ENCODE data around the gene FBXW2. TPM values are rescaled to one million over a fixed set of nuclear protein-coding genes. Genes with fewer than 3 reads are reported as not detected.

FBXW2 gene
- total RNA-seq, 1 experiment from 2014 or later, result 68.5 TPM

GRCh38 chr9:120737416-120738165 is 55.6 kb downstream of the FBXW2 start:
- Histone ChIP-seq H3K4me3 (ENCODE audit: low read depth, low read length, poor library complexity, severe bottlenecking) (no peak overlapping the region), H3K36me3 (ENCODE audit: insufficient read depth, low read length, poor library complexity, severe bottlenecking) (no peaks in the 10 kb centered on the region), H3K27ac (ENCODE audit: low read depth, low read length, poor library complexity, severe bottlenecking) (no peak overlapping the region), H3K4me1 (ENCODE audit: insufficient read depth, low read length, poor library complexity, severe bottlenecking) (no peaks in the 10 kb centered on the region), H3K27me3 (replicated peaks; ENCODE audit: insufficient read depth, low read depth, low read length, poor library complexity) (no peaks in the 10 kb centered on the region), H3K9me3 (ENCODE audit: low read depth, low read length, poor library complexity, severe bottlenecking) (no peaks in the 10 kb centered on the region)
- ChIA-PET CTCF (no interaction called here), POLR2A (ENCODE audit: low non-redundant PET) (no interaction called here)
- no TSS peak for BruUV-seq (replicated peaks)
- DNase-seq (ENCODE audit: low spot score), result no peak
- intact Hi-C loops (cut with micrococcal nuclease; ENCODE audit: unreplicated experiment), result no loop called here
- TF ChIP-seq EZH2 (IDR thresholded peaks at IDR 0.05; ENCODE audit: borderline replicate concordance, low read depth, low read length, poor library complexity, severe bottlenecking) (no peak), CTCF (conservative IDR thresholded peaks at IDR 0.05; ENCODE audit: low read depth, low read length) (no peak)

GRCh38 chr9:120736881-120737280 is 56.3 kb downstream of the FBXW2 start:
- TF ChIP-seq CTCF (conservative IDR thresholded peaks at IDR 0.05; ENCODE audit: low read depth, low read length) (no peak), EZH2 (IDR thresholded peaks at IDR 0.05; ENCODE audit: borderline replicate concordance, low read depth, low read length, poor library complexity, severe bottlenecking) (no peak)
- Histone ChIP-seq H3K27ac (ENCODE audit: low read depth, low read length, poor library complexity, severe bottlenecking) (no peak overlapping the region), H3K27me3 (replicated peaks; ENCODE audit: insufficient read depth, low read depth, low read length, poor library complexity) (no peaks in the 10 kb centered on the region), H3K4me3 (ENCODE audit: low read depth, low read length, poor library complexity, severe bottlenecking) (no peak overlapping the region), H3K4me1 (ENCODE audit: insufficient read depth, low read length, poor library complexity, severe bottlenecking) (no peaks in the 10 kb centered on the region), H3K36me3 (ENCODE audit: insufficient read depth, low read length, poor library complexity, severe bottlenecking) (no peaks in the 10 kb centered on the region), H3K9me3 (ENCODE audit: low read depth, low read length, poor library complexity, severe bottlenecking) (no peaks in the 10 kb centered on the region)
- intact Hi-C loops (cut with micrococcal nuclease; ENCODE audit: unreplicated experiment), result no loop called here
- ChIA-PET CTCF (no interaction called here), POLR2A (ENCODE audit: low non-redundant PET) (no interaction called here)
- DNase-seq (ENCODE audit: low spot score), result no peak
- BruUV-seq (replicated peaks), result no TSS peak

- Histone ChIP-seq H3K27me3 (replicated peaks; ENCODE audit: insufficient read depth, low read depth, low read length, poor library complexity) (no peaks in the 10 kb centered on the region), H3K27ac (ENCODE audit: low read depth, low read length, poor library complexity, severe bottlenecking) (no peak overlapping the region), H3K4me1 (ENCODE audit: insufficient read depth, low read length, poor library complexity, severe bottlenecking) (no peaks in the 10 kb centered on the region), H3K36me3 (ENCODE audit: insufficient read depth, low read length, poor library complexity, severe bottlenecking) (no peaks in the 10 kb centered on the region), H3K9me3 (ENCODE audit: low read depth, low read length, poor library complexity, severe bottlenecking) (no peaks in the 10 kb centered on the region), H3K4me3 (ENCODE audit: low read depth, low read length, poor library complexity, severe bottlenecking) (no peak overlapping the region)
- BruUV-seq (replicated peaks), result no TSS peak
- intact Hi-C loops (cut with micrococcal nuclease; ENCODE audit: unreplicated experiment), result no loop called here
- ChIA-PET POLR2A (ENCODE audit: low non-redundant PET) (no interaction called here), CTCF (interaction anchor here (1.0 kb wide), 1 partner anchor 20 kb away, joined by 3 read pairs; no protein-coding TSS in a partner anchor)
- TF ChIP-seq EZH2 (IDR thresholded peaks at IDR 0.05; ENCODE audit: borderline replicate concordance, low read depth, low read length, poor library complexity, severe bottlenecking), result no peak
- no peak for TF ChIP-seq CTCF (conservative IDR thresholded peaks at IDR 0.05; ENCODE audit: low read depth, low read length)
- no peak for DNase-seq (ENCODE audit: low spot score)
Observed at GRCh38 chr9:120735415-120736126, 57.6 kb downstream of the FBXW2 start.
